GM19328 (cell line): Measurements from ENCODE around the gene LRCH3.

Experiments used
- ATAC-seq: cut with Tn5 transposase; IDR thresholded peaks from one replicate; pipeline ENCODE4 v1.9.1; 2021; ENCODE audit warnings: mild to moderate bottlenecking, moderate library complexity; ENCODE audit not compliant: unreplicated experiment

The LRCH3 gene

GRCh38 chr3:197791113-197791891, at the start of gene LRCH3:
TSS of gene LRCH3 (plus strand) at chr3:197791254. CDS start at chr3:197791279, 25 bp downstream.
- peak; percentile 65 for ATAC-seq

GRCh38 chr3:197742787-197743186, 48.3 kb upstream of the LRCH3 start:
- no peak for ATAC-seq

GRCh38 chr3:197746209-197746608, 44.8 kb upstream of the LRCH3 start:
- ATAC-seq, result no peak

GRCh38 chr3:197746801-197747237, 44.2 kb upstream of the LRCH3 start:
- no peak for ATAC-seq

GRCh38 chr3:197748597-197749314, 42.3 kb upstream of the LRCH3 start:
- no peak for ATAC-seq

GRCh38 chr3:197749315-197749600, 41.8 kb upstream of the LRCH3 start:
- ATAC-seq, result peak; percentile 19

GRCh38 chr3:197749601-197750395, 41.3 kb upstream of the LRCH3 start, which contains the start of gene FYTTD1:
TSS of gene FYTTD1 (plus strand) at chr3:197749883. CDS start at chr3:197749972, 89 bp downstream.
- ATAC-seq, result peak; percentile 77

GRCh38 chr3:197750396-197750831, 40.6 kb upstream of the LRCH3 start:
- peak; percentile 38 for ATAC-seq

GRCh38 chr3:197750858-197751737, 40.0 kb upstream of the LRCH3 start:
- no peak for ATAC-seq

GRCh38 chr3:197752107-197752506, 38.9 kb upstream of the LRCH3 start:
- no peak for ATAC-seq

GRCh38 chr3:197753263-197753662, 37.8 kb upstream of the LRCH3 start:
- no peak for ATAC-seq

GRCh38 chr3:197756704-197757103, 34.4 kb upstream of the LRCH3 start:
- ATAC-seq, result no peak

GRCh38 chr3:197758512-197758911, 32.5 kb upstream of the LRCH3 start:
- no peak for ATAC-seq

GRCh38 chr3:197761784-197762183, 29.3 kb upstream of the LRCH3 start:
- ATAC-seq, result no peak

GRCh38 chr3:197775317-197775716, 15.7 kb upstream of the LRCH3 start:
- ATAC-seq, result no peak

GRCh38 chr3:197782230-197782629, 8.8 kb upstream of the LRCH3 start:
- ATAC-seq, result no peak

GRCh38 chr3:197784019-197784585, 7.0 kb upstream of the LRCH3 start:
- no peak for ATAC-seq

GRCh38 chr3:197787412-197787811, 3.6 kb upstream of the LRCH3 start:
- ATAC-seq, result no peak

- ATAC-seq, result no peak
These were observed 1.7 kb upstream of the LRCH3 start for GRCh38 chr3:197789309-197789708.

- no peak for ATAC-seq
These were observed 1.0 kb upstream of the LRCH3 start for GRCh38 chr3:197790033-197790432.
